Colon (tissue), 2 donors: Measurements from ENCODE around the gene GGTLC2.
"Not testable (repeated sequence)": the region's sequence is repeated elsewhere in the genome, so short reads cannot be mapped to it uniquely, and the experiment has no call there.

Source experiments
- FAIRE-seq: peaks from 2 replicates; lab custom pipeline; 2012; peaks lifted over from hg19 to GRCh38; lab: Jason Lieb, UNC
- donor health status: control.
- donor health status: control.

GGTLC2 gene

GRCh38 chr22:22669093-22669492 lies 24.7 kb downstream of the GGTLC2 start:
- FAIRE-seq: no peak

- FAIRE-seq: no peak
Observed at GRCh38 chr22:22670076-22670795, 25.8 kb downstream of the GGTLC2 start.

- no peak for FAIRE-seq
Observed at GRCh38 chr22:22671506-22671905, 27.1 kb downstream of the GGTLC2 start.

DNA sequence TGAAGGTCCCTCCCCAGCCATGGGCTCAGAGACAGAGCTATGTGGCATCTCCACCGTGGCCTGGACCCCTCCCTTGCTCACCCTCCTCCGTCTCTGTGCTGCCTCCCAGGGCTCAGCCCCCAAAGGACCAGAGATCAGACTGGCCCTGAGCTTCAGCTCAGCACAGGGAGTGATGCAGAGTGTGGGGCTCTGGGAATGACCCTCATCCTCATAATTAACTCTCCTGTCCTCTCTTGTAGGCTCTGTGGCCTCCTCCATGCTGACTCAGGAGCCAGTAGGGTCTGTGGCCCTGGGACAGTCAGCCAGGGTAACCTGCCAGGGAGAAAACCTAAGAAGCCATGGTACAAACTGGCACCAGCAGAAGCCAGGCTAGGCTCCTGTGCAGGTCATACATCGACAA lies 28.7 kb downstream of the GGTLC2 start:
- FAIRE-seq: no peak

GRCh38 chr22:22673628-22674027 lies 29.2 kb downstream of the GGTLC2 start:
- FAIRE-seq: no peak

GRCh38 chr22:22674467-22674866 lies 30.1 kb downstream of the GGTLC2 start:
- FAIRE-seq: no peak

- FAIRE-seq: no peak
Observed at GRCh38 chr22:22678970-22679369, 34.6 kb downstream of the GGTLC2 start.

DNA sequence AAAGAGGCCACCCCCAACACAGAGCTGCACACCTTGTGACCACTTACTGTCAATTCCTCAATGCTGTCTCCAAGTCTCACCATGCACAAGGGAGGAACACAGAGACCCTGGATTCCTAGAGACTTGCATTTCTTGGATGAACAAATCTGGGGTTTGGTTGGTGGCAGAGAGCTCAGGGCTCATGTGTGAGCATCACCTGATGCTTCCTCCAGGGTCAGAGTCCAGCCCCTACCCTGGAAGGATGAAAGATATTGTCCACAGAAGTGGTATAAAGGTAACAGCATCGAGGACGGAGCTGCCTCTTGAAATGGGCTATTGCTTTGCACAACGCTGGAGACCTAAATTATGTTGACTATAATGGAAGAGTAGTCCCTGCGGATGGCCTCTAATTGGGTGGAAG lies 36.0 kb downstream of the GGTLC2 start:
- FAIRE-seq: no peak

- no peak for FAIRE-seq
Observed at GRCh38 chr22:22681221-22681739, 36.9 kb downstream of the GGTLC2 start.

DNA sequence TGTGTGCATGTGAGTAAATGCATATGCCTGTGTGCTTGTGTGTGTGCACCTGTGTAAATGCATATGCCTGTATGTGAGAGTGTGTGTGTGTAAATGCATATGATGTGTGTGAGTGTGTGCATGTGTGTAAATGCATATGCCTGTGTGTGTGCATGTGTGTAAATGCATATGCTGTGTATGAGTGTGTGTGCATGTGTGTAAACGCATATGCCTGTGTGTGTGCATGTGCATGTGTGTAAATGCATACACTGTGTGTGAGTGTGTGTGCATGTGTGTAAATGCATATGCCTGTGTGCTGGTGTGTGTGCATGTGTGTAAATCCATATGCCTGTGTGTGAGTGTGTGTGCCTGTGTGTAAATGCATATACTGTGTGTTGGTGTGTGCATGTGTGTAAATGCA lies 37.8 kb downstream of the GGTLC2 start:
- no peak for FAIRE-seq

- FAIRE-seq: no peak
Observed at GRCh38 chr22:22682807-22683667, 38.6 kb downstream of the GGTLC2 start.

DNA sequence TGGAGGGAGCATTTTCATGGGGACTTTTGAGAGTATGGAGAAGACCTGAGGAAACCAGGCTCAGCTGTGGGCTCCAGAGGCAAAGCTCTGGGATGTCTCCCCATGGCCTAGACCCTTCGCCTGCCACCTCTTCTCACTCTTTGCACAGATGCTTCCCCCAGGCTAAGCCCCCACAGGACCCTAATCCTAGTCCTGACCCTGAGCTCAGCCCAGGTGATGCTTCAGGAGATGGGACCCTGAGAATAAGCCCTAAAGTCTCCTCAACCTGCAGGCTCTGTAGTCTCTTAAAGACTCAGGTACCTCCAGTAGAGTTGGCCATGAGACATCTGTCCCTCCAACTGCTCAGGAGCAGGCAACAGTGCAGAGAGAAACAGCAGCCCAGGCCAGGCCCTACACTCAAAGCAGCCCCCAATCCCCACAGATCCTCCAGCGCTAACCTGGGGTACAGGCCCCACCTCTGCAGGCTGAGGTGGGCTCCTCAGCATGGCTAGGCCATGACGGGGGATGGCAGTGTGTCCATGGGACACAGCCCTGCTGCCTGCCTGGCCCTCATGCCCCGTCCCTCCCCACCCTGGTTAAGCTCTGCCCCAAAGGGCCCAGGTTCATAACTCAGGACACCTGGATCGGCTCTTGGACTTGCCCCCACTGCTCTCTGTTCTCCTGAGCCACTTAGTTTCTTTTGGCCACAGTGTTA lies 39.4 kb downstream of the GGTLC2 start:
- no peak for FAIRE-seq

DNA sequence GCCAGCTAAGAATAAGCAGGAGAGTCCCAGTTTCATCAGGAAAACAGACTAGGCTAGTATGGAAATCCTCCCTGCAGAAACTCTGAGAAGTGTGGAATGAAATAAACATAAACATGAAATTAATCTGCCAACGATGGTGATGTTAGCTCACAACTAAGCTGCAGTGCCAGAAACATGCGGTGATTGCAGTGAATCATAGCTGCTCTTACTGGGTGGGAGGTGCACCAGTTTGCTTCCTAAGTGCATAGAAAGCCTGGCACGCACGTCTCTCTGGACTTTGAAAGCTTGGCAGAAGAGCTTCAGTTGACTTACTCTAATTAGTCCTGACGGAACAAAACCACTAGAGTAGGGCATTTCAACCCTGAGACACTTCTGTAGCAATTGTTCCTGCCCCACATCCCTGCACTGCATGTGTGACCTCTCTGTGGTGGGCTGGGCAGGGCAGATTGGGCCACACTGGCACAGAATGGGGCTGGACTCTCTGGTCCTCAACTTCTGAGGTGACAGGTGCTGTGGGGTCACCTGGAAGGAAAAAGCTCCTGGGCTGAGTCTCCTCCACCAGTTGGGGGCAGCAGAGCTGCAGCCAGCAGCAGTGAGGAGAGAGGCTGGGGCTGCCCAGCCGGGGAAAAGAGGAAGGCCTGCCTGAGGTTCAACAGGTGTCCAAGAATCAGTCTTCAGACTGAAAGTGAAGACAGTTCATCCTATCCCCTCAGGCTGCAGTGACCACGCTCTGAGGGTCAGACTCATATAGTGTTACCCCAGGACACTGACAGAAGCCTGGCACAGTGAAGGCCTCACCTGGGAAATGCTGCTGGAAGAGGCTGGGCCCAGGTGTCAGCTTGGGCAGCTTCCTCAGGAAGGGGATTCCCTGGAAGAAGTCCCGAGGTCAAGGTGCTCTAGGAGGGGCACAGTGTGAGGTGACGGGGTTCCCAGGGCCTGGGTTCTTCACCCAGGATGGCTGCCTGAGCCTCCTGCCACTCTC lies 40.5 kb downstream of the GGTLC2 start:
- FAIRE-seq: no peak

- FAIRE-seq: no peak
Observed at GRCh38 chr22:22685586-22685985, 41.2 kb downstream of the GGTLC2 start.

DNA sequence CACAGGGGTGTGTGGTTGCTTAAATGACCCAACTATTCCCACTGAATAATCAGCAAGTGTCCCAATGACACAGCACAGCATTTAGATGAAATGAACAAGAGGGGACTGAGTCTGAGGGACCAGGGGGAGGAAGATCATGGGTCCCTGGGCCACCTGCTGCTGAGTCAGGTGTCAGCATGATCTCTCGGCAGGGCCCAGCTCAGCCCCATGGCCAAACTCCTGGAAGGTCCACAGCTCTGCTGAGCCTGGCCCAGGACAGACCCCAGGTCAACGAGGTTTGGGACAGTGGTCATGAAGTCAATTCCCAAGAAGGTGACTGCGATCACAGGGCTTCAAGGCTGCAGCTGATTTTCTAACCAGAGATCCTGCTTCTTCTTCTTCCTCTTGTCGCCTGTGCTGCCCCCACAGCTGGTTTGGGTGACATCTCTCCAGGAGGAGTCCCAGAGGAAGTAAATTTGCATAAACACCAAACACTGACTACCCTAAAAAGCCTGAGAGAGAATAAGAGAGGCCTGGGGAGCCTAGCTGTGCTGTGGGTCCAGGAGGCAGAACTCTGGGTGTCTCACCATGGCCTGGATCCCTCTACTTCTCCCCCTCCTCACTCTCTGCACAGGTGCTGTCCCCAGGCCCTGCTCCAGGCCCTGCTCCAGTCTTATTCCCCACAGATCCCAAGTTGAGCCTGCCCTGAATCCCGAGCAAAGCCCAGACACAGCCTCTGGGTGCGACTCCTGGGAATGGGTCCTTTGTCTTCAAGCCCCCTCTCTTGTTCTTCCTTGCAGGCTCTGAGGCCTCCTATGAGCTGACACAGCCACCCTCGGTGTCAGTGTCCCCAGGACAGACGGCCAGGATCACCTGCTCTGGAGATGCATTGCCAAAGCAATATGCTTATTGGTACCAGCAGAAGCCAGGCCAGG lies 42.0 kb downstream of the GGTLC2 start:
- not testable (repeated sequence) for FAIRE-seq

- FAIRE-seq: no peak
Observed at GRCh38 chr22:22687638-22688500, 43.5 kb downstream of the GGTLC2 start.

DNA sequence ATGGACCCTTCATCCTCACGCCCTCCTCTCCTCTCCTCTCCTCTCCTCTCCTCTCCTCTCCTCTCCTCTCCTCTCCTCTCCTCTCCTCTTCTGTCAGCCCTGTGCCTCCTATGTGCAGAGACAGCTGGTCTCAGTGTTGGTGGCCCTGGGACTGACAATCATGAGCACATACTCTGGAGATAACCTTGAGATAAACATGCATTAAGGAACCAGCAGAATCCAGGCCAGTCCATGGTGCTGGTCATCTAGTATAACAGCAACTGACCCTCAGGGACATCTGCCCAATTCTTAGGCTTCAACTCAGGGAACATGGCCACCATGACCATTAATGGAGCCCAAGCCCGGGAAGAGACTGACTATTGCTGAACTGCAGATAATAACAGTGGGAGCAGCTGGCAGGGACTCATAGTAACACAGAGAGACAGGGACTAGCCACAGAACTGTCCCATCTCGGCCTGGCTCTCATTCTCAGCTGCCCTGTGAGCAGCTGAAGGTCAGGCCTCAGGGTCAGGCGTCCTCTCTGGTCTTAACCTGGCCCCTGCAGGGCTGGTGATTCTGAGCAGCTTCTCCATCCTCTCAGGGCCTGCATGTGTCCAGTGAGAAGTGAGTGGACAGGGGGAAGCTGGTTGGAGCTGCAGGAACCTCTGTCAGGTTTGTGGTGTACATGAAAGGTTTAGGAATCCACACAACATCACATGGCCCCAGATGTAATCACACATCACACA lies 45.4 kb downstream of the GGTLC2 start:
- FAIRE-seq: no peak

DNA sequence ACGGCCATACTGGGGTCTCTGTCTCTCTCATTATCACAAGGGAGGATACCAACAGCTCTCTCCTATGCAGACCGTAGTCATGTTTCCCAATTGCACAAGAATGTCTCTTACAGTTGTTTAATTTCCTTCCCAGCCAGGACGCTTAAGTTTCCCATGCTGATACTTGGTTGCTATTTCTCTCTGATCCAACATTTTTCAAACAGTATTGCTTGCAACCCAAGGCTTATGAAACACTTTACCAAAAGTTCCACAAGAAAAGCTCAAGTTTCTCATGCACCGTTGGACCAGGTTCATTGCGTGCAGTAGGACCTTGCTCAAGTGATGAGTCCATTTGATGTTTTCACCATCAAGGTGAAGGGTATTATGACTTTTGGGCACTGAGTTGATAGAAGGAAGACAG lies 46.6 kb downstream of the GGTLC2 start:
- FAIRE-seq: no peak
